Measurements from ENCODE around the gene SLC39A13.

SLC39A13 gene

GRCh38 chr11:47406896-47407745 lies 1.3 kb upstream of the SLC39A13 start:
- peak in 1 of 2 donors; percentile 20 for DNase-seq

- no peak for DNase-seq
Measured at GRCh38 chr11:47408598-47409439, 429 bp downstream of the SLC39A13 start.

GRCh38 chr11:47409440-47410369 lies 1.3 kb downstream of the SLC39A13 start:
- DNase-seq: no peak

GRCh38 chr11:47410370-47411264 lies 2.2 kb downstream of the SLC39A13 start:
- no peak for DNase-seq

GRCh38 chr11:47411884-47412746 lies 3.7 kb downstream of the SLC39A13 start:
- peak; percentile 61 for DNase-seq

GRCh38 chr11:47413351-47413750 lies 5.0 kb downstream of the SLC39A13 start:
- DNase-seq: no peak

GRCh38 chr11:47413908-47414684 lies 5.7 kb downstream of the SLC39A13 start:
- no peak for DNase-seq

GRCh38 chr11:47414685-47415070 lies 6.3 kb downstream of the SLC39A13 start:
- DNase-seq: no peak

GRCh38 chr11:47415091-47415854 lies 6.9 kb downstream of the SLC39A13 start:
- no peak for DNase-seq

GRCh38 chr11:47415949-47416472 lies 7.6 kb downstream of the SLC39A13 start:
- DNase-seq: no peak

- DNase-seq: no peak
Measured at GRCh38 chr11:47417712-47418111, 9.3 kb downstream of the SLC39A13 start.

GRCh38 chr11:47418454-47419259 lies 10.3 kb downstream of the SLC39A13 start:
- DNase-seq: no peak

GRCh38 chr11:47425611-47426010 lies 17.2 kb downstream of the SLC39A13 start:
- no peak for DNase-seq

GRCh38 chr11:47426062-47426956 lies 17.9 kb downstream of the SLC39A13 start, which contains the start of gene PSMC3:
Gene PSMC3, minus strand, starts transcription at chr11:47426439. Its CDS starts 160 bp downstream, at chr11:47426279.
- DNase-seq: peak; percentile 96 to 98

- no peak for DNase-seq
Measured at GRCh38 chr11:47430524-47430923, 22.1 kb downstream of the SLC39A13 start.

- no peak for DNase-seq
Measured at GRCh38 chr11:47431356-47432083, 23.1 kb downstream of the SLC39A13 start.

Measured in CD4-positive, alpha-beta T cell treated with Interleukin-1 beta for 1 hour (primary cell).